H54 (cell line): ENCODE results near the gene CDC14A.

Source experiments
- DNase-seq: peaks from one replicate; pipeline ENCODE4 v3.0.0; 2011; ENCODE audit warnings: low spot score, mixed read lengths; ENCODE audit not compliant: insufficient read length
- FAIRE-seq: peaks from 3 replicates; lab custom pipeline; 2011; peaks lifted over from hg19 to GRCh38; lab: Jason Lieb, UNC
- POLR2A ChIP-seq: IDR thresholded peaks from 2 replicates; pipeline ENCODE4 v1.6.1; 2011; ENCODE audit warnings: low read depth, mild to moderate bottlenecking, low read length

Gene CDC14A

GRCh38 chr1:100556925-100557605 lies 204.8 kb downstream of the CDC14A start:
- DNase-seq = no peak
- FAIRE-seq = no peak

GRCh38 chr1:100557606-100557953 lies 205.3 kb downstream of the CDC14A start:
- TF ChIP-seq POLR2A = no peak
- DNase-seq = no peak
- no peak for FAIRE-seq

More at GRCh38 chr1:100556925-100557605, 204.8 kb downstream of the CDC14A start:
- TF ChIP-seq POLR2A = no peak

GRCh38 chr1:100565533-100565932 lies 213.2 kb downstream of the CDC14A start:
- FAIRE-seq (no peak), DNase-seq (no peak)
- TF ChIP-seq POLR2A = no peak

- no peak for DNase-seq
- FAIRE-seq = no peak
- TF ChIP-seq POLR2A = no peak
Observed at GRCh38 chr1:100565937-100566699, 213.8 kb downstream of the CDC14A start.

- FAIRE-seq = no peak
- no peak for DNase-seq
- no peak for TF ChIP-seq POLR2A
Observed at GRCh38 chr1:100567062-100567461, 214.8 kb downstream of the CDC14A start.
